ENCODE results near the gene NUMBL. TPM values are rescaled to one million over a fixed set of nuclear protein-coding genes. Genes with fewer than 3 reads are reported as not detected.

Gene NUMBL
- total and polyA plus RNA-seq, 2 of the 13 experiments (the other 11 are each of a cell fraction or from before 2014, with no cell fraction given), result 0.49 to 2.3 TPM

GRCh38 chr19:40693896-40694295, 3.4 kb upstream of the NUMBL start:
- ChIA-PET POLR2A (no interaction called here), CTCF (ENCODE audit: low intra/inter-chr PET ratio, low total read pairs) (no interaction called here)
- Histone ChIP-seq H3K27me3 (ENCODE audit: control insufficient read depth in 1 of 2, insufficient read depth in 2 of 2, low read length in 2 of 2) (no peaks in the 10 kb centered on the region; a peak in 1 of 5 replicates), H3K36me3 (replicated peaks in 1 of 2; ENCODE audit: control insufficient read depth in 1 of 2, insufficient read depth in 2 of 2, low read length in 2 of 2) (peaks cover 3 to 5% of the 10 kb centered on the region in 2 experiments; a peak in 3 of 5 replicates), H3K4me1 (ENCODE audit: insufficient read depth, low read length) (no peaks in the 10 kb centered on the region), H3K9me3 (ENCODE audit: low read length) (no peaks in the 10 kb centered on the region), H3K4me3 (replicated peaks in 1 of 3; ENCODE audit: insufficient read depth in 1 of 3, low read depth in 2 of 3, low read length in 3 of 3) (no peak overlapping the region), H4K20me1 (ENCODE audit: insufficient read depth, low read length) (no peaks in the 10 kb centered on the region), H3K27ac (ENCODE audit: extremely low read length, insufficient read depth, low read length) (no peak overlapping the region), H3K4me2 (ENCODE audit: low read depth, low read length) (no peak overlapping the region), H2AFZ (ENCODE audit: low read length) (no peak overlapping the region), H3K9ac (ENCODE audit: insufficient read depth, low read depth, low read length) (no peak overlapping the region), H3K79me2 (ENCODE audit: insufficient read depth, low read length) (no peaks in the 10 kb centered on the region)
- in situ Hi-C loops (cut with HindIII; ENCODE audit: extremely low pct_ligation_motif_present, low pct_unique_long_range_greater_than_20kb), result no loop called here
- WGBS (ENCODE audit: low lambda C conversion rate), result 90% methylated on average over 3 of the region's 4 CpGs
- ATAC-seq (no peak), FAIRE-seq (no peak), DNase-seq (ENCODE audit: low spot score) (no peak)
- intact Hi-C loops (cut with micrococcal nuclease; ENCODE audit: unreplicated experiment), result no loop called here
- no peak for TF ChIP-seq ESRRA (CRISPR knock-in tag; IDR thresholded peaks at IDR 0.05; ENCODE audit: low read depth)
- TF ChIP-seq ZNF333 (CRISPR knock-in tag; IDR thresholded peaks at IDR 0.05; ENCODE audit: borderline replicate concordance), result no peak
- TF ChIP-seq TERF1 (CRISPR knock-in tag; IDR thresholded peaks at IDR 0.05), result no peak
- no peak for TF ChIP-seq XRCC5 (optimal IDR thresholded peaks at IDR 0.05; ENCODE audit: low read length)
- no peak for TF ChIP-seq ZNF143 (CRISPR knock-in tag; IDR thresholded peaks at IDR 0.05)
- TF ChIP-seq HNF4A (CRISPR knock-in tag; IDR thresholded peaks at IDR 0.05), result no peak
- TF ChIP-seq ZGPAT (CRISPR knock-in tag; IDR thresholded peaks at IDR 0.05), result no peak
- TF ChIP-seq ZNF569 (CRISPR knock-in tag; IDR thresholded peaks at IDR 0.05; ENCODE audit: borderline replicate concordance), result no peak
- no peak for TF ChIP-seq FOXA3 (CRISPR knock-in tag; IDR thresholded peaks at IDR 0.05)
- TF ChIP-seq RAD21 (CRISPR knock-in tag; IDR thresholded peaks at IDR 0.05), result no peak
- TF ChIP-seq NR0B2 (CRISPR knock-in tag; IDR thresholded peaks at IDR 0.05), result no peak
- TF ChIP-seq ZNF562 (CRISPR knock-in tag; IDR thresholded peaks at IDR 0.05; ENCODE audit: borderline replicate concordance), result no peak
- TF ChIP-seq RAD51 (IDR thresholded peaks at IDR 0.05; ENCODE audit: borderline replicate concordance), result no peak
- BruUV-seq (replicated peaks), result no TSS peak

Data from HepG2 (cell line).